GM21423 (cell line): ENCODE data around the gene RXRG.

Experiments
- ATAC-seq: cut with Tn5 transposase; IDR thresholded peaks from one replicate; pipeline ENCODE4 v1.9.1; 2021; ENCODE audit warnings: mild to moderate bottlenecking, moderate library complexity; ENCODE audit not compliant: unreplicated experiment

Gene RXRG

GRCh38 chr1:165376041-165376810 is 68.7 kb downstream of the RXRG start:
- ATAC-seq, result peak; percentile 50

- no peak for ATAC-seq
Measured at GRCh38 chr1:165375623-165376022, 69.3 kb downstream of the RXRG start.

- no peak for ATAC-seq
Measured at GRCh38 chr1:165371588-165372225, 73.2 kb downstream of the RXRG start.

GRCh38 chr1:165369255-165369848 is 75.6 kb downstream of the RXRG start:
- peak; percentile 66 for ATAC-seq

DNA sequence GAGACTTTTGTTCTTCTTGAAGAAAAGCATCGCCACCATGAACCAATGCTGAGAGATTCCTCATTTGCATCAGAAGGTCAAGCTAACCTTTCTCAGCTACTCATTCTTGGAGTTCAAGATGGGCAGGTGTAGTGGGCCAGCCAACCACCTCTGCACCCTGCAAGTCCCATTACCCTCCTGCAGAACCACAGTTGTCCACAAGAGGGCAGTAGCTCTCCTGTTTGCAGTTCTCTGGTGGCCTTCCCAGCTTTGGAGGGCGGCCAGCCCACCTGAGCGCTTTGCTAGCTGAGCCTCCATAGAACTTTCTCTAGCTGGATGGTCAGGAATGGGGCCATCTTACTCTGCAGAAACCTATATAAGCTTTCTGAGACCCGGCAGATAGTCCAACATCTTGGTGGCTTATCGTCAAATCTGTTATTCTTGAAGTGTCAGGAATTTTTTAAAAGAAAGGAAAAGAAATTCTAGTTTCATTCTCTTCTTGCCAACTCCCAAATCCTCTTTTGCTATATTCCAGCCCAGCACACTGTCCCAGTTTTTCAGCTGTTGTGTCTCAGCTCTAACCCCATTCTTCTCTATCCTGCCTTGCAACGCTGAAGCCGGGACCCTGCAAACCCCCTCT is 77.4 kb downstream of the RXRG start:
- ATAC-seq, result peak; percentile 73

DNA sequence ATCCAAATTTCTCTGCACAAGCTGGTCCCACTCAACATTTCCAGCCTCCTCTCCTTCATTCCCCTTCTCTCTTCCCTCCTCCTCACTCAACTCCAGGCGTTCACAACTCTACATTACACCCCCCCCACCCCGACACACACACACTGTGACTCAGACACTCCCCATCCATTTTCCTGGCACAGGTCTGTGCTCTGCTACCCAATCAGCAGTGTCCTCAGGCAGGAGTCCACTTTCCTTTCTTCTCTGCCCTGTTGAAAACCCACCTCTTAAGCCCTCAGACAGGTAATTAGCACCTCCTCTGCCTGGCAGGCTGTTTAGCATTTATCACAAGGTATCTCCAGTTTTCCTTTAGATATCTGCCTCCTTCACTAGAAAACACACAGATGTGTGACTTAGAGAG is 79.6 kb downstream of the RXRG start:
- no peak for ATAC-seq

- ATAC-seq, result no peak
Measured at GRCh38 chr1:165364568-165365133, 80.3 kb downstream of the RXRG start.

- ATAC-seq, result no peak
Measured at GRCh38 chr1:165356876-165357275, 88.0 kb downstream of the RXRG start.

DNA sequence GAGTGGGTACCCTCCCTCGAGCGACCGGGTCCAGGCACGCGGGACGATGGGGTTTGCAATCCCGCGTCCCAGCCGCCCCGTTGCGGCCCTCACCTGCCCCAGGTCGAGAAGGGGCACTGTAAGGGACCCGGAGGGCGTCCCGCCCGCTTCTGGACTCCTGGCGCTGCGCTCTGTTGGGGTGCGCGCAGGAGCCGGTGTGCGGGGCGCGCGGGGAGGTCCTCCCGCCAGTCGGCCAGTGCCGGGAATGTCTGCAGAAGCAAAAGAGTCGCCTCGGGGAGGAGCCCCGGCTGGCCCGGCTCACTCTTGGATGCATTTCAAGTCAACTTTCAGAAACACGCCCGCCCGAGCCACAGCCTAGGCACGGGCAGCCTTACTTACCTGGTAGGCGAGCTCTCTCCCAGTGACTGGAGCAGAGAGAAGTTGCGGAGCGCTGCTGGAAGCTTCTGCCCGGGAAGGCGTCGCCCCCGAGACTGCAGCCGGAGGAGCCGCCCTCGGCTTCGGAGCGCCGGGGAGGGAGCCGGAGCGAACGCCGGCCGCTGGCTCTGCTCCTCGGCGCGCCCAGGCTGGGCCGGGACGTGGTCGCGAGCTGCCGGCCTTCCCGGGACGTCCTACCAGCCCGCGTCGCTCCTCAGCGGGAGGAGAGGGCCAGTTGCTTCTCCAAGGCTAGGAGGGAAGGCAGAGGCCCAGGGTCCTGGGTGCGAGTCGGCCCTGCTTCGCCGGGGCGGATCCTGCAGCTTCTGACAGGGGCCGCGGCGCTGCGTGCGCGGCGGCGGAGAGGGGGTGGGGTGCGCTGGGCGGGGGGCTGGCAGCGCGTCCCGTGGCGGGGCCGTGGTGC is 88.7 kb downstream of the RXRG start, which contains the start of gene LMX1A:
LMX1A (minus strand) TSS at position 739 of the 835 bp plus-strand sequence. CDS start 1,156 bp downstream, outside the sequence.
- no peak for ATAC-seq

- no peak for ATAC-seq
Measured at GRCh38 chr1:165355139-165355976, 89.6 kb downstream of the RXRG start.

DNA sequence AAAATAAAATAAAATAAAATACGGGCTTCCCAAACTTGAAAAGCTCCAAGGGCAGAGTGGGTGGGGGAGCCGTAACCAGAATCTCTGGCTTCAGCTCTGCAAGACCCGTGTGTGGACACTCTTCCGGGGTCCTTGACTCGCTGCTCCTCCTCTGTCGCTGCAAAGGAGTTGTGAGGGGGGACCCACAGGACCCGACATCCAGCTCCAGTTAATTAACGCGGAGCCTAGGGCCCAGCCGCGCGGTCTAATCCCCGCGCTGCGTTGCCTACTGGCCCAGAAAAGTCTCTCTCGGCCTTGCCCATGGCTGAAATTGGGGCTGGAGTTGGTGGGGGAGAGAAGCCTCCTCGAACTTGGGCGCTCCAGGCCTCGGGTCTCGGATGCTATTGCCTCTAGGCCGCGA is 90.2 kb downstream of the RXRG start:
- no peak for ATAC-seq

GRCh38 chr1:165353731-165354671 is 90.9 kb downstream of the RXRG start:
- no peak for ATAC-seq

GRCh38 chr1:165352442-165353293 is 92.3 kb downstream of the RXRG start:
- no peak for ATAC-seq

DNA sequence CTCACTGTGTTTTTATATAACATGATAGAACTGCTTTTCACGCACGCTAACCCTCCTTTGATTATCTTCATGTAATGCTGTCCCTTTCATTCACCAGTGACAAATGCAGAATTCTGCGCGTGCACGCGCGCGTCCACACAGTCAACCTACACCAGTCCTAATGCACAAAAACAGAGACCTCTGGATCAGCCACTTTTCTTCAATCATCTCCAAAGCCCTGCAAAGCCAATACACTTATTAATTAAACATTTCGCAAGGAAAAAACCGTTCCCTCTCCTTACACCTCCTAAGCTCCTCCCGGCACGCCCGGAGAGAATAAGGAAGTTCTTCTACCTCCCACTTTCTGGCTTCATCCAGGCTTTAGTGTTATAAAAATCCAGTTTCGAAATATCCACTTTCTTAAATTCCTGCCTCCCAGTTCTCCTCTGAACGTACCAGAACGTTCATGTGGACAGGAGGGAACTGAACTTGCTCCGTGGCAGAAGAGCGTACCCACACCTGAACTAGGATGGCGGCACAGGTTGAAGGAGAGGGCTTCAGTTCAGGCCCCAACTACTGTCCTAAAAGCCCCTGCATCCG is 93.0 kb downstream of the RXRG start:
- ATAC-seq, result no peak
